GM12891 (cell line): ENCODE results near the gene IFRD2.

Experiments
- DNase-seq: peaks from one replicate; pipeline ENCODE4 v3.0.0; 2011; ENCODE audit warnings: low spot score; ENCODE audit not compliant: insufficient read length
- FAIRE-seq: peaks from 2 replicates; lab custom pipeline; 2011; peaks lifted over from hg19 to GRCh38; lab: Jason Lieb, UNC
- PAX5 ChIP-seq: IDR thresholded peaks from 2 replicates; pipeline ENCODE4 v1.6.1; 2011; ENCODE audit warnings: low read length, moderate library complexity, mild to moderate bottlenecking; ENCODE audit not compliant: insufficient read depth, severe bottlenecking
- POLR2A ChIP-seq: IDR thresholded peaks from 2 replicates; pipeline ENCODE4 v1.6.1; 2011; ENCODE audit warnings: low read depth, low read length, control low read depth
- POLR2AphosphoS5 ChIP-seq: IDR thresholded peaks from 2 replicates; pipeline ENCODE4 v1.6.1; 2011; ENCODE audit warnings: low read depth, low read length, control low read depth
- POU2F2 ChIP-seq: IDR thresholded peaks from 2 replicates; pipeline ENCODE4 v1.6.1; 2011; ENCODE audit warnings: low read depth, mild to moderate bottlenecking, control low read depth, low read length, moderate library complexity
- SPI1 ChIP-seq: IDR thresholded peaks from 2 replicates; pipeline ENCODE4 v1.6.1; 2011; ENCODE audit warnings: low read depth, low read length, control low read depth
- TAF1 ChIP-seq: IDR thresholded peaks from 2 replicates; pipeline ENCODE4 v1.6.1; 2011; ENCODE audit warnings: low read depth, low read length, control low read depth

The IFRD2 gene

DNA sequence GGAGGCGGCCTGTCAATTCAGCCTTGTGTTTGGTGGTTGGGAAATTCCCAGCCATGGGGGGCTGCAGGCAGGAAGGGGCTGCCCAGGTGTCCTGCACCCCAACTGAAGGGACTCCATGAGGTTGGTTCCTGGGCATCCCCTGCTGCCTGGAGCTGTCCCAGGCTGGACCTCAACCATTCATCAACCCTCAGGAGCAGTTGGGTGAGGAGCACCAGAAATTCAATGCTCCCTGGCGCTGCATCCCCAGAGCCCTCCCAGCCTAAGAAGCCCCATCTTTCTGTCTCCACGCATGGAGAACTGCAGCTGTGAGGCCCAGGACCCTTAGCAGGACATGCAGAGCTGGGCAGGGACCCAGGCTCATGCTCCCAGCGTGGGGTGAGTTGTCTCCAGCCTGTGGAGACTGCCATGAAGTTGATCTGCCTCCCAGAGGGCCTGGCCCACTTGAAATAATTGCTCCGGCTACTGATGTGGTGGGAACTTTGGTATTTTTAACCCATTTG is 31.2 kb downstream of the IFRD2 start:
- DNase-seq (no peak), FAIRE-seq (peak; percentile 20)
- no peak for TF ChIP-seq POU2F2
- TF ChIP-seq SPI1 = no peak
- TF ChIP-seq TAF1 = no peak
- no peak for TF ChIP-seq PAX5
- TF ChIP-seq POLR2A = no peak
- TF ChIP-seq POLR2AphosphoS5 = no peak

GRCh38 chr3:50260027-50260941 is 31.9 kb downstream of the IFRD2 start:
- DNase-seq (peak; percentile 100), FAIRE-seq (peak; percentile 97)
- peak; percentile 90 for TF ChIP-seq PAX5
- TF ChIP-seq POU2F2 = 0 out of 2 replicates have a peak, but pooled peaks have one; percentile 37
- TF ChIP-seq SPI1 = no peak

DNA sequence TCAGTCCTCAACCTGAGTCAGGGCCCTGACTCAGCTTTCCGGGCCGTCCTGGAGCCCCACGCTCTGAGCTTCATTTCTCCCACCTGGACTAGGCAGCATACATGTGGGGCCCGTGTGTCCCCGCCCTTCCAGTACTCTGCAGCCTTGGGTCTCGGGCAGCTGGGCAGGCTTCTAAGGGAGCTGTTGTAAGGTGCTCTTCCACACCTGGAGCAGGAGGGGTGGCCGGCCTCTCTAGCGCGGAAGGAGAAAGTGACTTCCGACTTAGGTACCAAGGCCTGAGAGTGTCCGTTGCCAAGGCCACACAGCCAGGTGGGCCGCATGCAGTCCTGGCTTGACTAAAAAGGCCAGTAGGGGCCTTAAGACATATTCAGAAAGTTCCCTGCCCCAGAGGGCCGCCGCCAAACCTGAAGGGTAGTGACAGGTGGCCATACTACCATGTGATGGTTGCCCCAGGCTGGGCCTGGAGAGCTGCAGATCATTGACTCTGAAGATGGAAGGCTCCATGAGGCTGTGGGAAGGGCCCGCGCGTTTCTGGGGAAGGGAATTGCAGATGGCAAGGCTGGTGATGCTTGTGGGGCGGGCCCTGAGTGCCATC is 32.7 kb downstream of the IFRD2 start:
- no peak for TF ChIP-seq TAF1
- no peak for TF ChIP-seq SPI1
- TF ChIP-seq POU2F2 = no peak
- no peak for TF ChIP-seq POLR2AphosphoS5
- TF ChIP-seq PAX5 = no peak
- TF ChIP-seq POLR2A = no peak
- DNase-seq (no peak), FAIRE-seq (peak; percentile 20)

DNA sequence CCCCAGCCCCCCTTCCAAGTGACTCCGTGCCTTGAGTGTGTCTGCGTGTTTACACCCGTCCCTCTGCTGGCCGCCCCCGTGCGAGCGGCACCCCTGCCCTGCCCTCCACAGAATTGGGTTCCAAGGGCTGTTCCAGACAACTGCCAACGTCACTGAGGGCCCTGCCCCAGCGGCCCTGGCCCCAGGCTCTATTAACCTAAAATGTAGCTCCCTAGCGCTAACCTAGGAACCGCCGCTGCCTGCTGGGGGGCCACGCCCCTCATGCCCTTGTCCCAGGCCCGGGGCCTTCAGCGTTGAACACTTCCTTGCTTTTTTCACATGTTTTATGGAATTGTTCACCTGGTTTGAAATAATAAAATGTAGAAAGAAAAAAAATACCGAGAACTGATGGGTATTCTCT is 33.2 kb downstream of the IFRD2 start:
- FAIRE-seq = no peak
- TF ChIP-seq PAX5 (no peak), POLR2A (no peak), POU2F2 (no peak), POLR2AphosphoS5 (no peak), TAF1 (no peak)

DNA sequence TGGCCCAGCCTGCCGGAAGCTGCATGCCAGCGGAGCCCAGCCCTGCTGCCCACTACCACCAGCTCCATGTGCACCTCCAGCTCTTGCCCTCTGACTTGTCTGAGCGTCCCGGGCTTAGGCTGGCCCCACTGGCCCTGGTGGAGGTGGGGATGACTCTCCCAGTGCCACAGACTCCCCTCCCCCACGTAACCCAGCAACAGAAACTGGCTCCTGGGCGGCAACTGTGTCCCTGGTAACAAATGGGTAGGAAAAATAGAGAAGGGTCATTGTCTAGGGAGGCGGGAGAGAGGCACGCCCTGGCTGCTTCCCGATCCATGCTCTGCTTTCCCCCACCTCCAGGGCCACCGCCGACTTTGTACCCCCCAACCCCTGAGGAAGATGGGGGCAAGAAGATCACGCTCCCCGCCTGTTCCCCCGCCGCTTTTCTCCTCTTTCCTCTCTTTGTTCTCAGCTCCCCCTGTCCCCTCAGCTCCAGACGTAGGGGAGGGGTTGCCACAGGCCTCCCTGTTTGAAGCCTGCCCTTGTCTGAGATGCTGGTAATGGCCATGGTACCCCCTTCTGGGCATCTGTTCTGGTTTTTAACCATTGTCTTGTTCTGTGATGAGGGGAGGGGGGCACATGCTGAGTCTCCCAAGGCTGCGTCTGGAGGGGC is 34.1 kb downstream of the IFRD2 start:
- no peak for FAIRE-seq
- no peak for DNase-seq
- TF ChIP-seq TAF1 (no peak), POLR2A (no peak), POLR2AphosphoS5 (no peak), POU2F2 (no peak), PAX5 (no peak), SPI1 (no peak)

More for the DNA sequence above, 33.2 kb downstream of the IFRD2 start:
- DNase-seq = no peak

GRCh38 chr3:50256978-50257890 is 35.0 kb downstream of the IFRD2 start:
- FAIRE-seq (no peak), DNase-seq (no peak)
- TF ChIP-seq TAF1 (no peak), POU2F2 (no peak), PAX5 (no peak), POLR2AphosphoS5 (no peak), SPI1 (no peak), POLR2A (no peak)

DNA sequence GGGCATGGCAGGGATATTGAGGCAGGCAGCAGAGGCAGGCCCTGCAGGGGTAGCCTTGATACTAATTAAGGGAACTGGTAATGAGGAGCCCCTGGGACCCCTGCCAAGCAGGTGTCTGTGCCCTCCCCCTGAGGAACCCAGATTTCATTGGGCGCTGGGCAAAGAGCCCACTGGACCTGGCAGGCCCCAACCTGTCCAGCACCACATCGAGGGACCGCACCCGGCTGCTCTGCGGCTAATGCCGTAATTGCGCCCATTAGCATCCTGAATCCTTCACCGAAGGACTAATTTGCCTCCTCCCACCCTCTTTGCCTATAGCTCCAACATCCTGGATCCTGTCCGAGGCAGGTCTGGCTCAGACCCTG is 37.0 kb downstream of the IFRD2 start:
- TF ChIP-seq POU2F2 = no peak
- TF ChIP-seq SPI1 = no peak
- TF ChIP-seq TAF1 = no peak
- no peak for TF ChIP-seq POLR2AphosphoS5
- no peak for FAIRE-seq

DNA sequence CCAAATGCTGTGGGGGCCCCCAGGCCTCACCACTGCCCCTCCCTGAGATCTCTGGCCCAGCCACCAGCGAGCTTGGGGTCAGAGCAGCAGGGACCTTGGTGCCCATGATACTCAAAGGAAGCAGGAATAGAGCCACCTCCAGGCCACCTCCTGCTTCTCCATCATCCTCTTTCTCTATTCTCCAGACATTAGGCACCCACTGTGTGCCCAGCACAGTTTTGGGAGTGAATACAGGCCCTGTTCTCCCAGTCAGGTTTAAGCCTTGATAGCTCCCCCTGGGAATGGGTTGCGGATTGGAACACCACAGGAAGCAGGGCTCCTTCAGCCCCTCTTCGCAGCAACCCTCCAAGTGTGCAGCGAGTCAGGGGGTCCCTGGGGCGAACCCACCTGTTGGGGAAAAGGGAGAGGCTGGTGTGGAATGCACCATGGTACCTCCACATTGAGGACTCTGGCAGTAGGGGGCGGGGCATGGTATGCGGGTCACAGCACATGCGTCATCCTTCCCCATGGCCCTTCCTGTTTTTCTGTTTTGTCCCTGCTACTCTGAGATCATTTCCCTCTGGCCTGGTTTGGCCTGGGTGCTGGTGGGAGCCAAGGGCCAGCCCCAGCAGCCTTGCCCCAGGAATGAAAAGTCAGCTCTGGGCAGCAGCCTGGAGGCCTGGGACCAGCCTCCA is 37.5 kb downstream of the IFRD2 start:
- DNase-seq (no peak), FAIRE-seq (no peak)
- TF ChIP-seq PAX5 = no peak

More for the DNA sequence above, 37.0 kb downstream of the IFRD2 start:
- DNase-seq = no peak

- DNase-seq = no peak
- TF ChIP-seq POU2F2 = no peak
- no peak for TF ChIP-seq TAF1
- TF ChIP-seq POLR2A = no peak
- no peak for TF ChIP-seq POLR2AphosphoS5
- TF ChIP-seq PAX5 = no peak
- no peak for TF ChIP-seq SPI1
- FAIRE-seq = no peak
These were observed 41.0 kb downstream of the IFRD2 start for GRCh38 chr3:50251220-50251619.
